HG03432 (cell line): ENCODE results near the gene TMEM135.
"Not testable (repeated sequence)": the region's sequence is repeated elsewhere in the genome, so short reads cannot be mapped to it uniquely, and the experiment has no call there.

Experiments used
- ATAC-seq: cut with Tn5 transposase; IDR thresholded peaks from one replicate; pipeline ENCODE4 v1.9.1; 2021; ENCODE audit warnings: mild to moderate bottlenecking, moderate library complexity; ENCODE audit not compliant: unreplicated experiment

TMEM135 gene

GRCh38 chr11:87020336-87020735, 17.4 kb upstream of the TMEM135 start:
- ATAC-seq, result no peak

- no peak for ATAC-seq
Observed at GRCh38 chr11:87020764-87021365, 16.9 kb upstream of the TMEM135 start.

GRCh38 chr11:87022254-87022653, 15.5 kb upstream of the TMEM135 start:
- peak; percentile 94 for ATAC-seq

GRCh38 chr11:87022738-87023137, 15.0 kb upstream of the TMEM135 start:
- ATAC-seq, result no peak

GRCh38 chr11:87026415-87026814, 11.3 kb upstream of the TMEM135 start:
- ATAC-seq, result not testable (repeated sequence)

GRCh38 chr11:87030458-87031054, 7.2 kb upstream of the TMEM135 start:
- ATAC-seq, result peak; percentile 61

GRCh38 chr11:87031433-87032170, 6.1 kb upstream of the TMEM135 start:
- ATAC-seq, result no peak

GRCh38 chr11:87033561-87033960, 4.2 kb upstream of the TMEM135 start:
- ATAC-seq, result no peak

- ATAC-seq, result no peak
Observed at GRCh38 chr11:87035976-87036583, 1.7 kb upstream of the TMEM135 start.

- ATAC-seq, result peak; percentile 6
Observed at GRCh38 chr11:87036756-87037449, 831 bp upstream of the TMEM135 start.

GRCh38 chr11:87038235-87038977, 672 bp downstream of the TMEM135 start:
- no peak for ATAC-seq

- no peak for ATAC-seq
Observed at GRCh38 chr11:87039371-87039770, 1.6 kb downstream of the TMEM135 start.

GRCh38 chr11:87043894-87044293, 6.2 kb downstream of the TMEM135 start:
- ATAC-seq, result no peak

GRCh38 chr11:87046824-87047223, 9.1 kb downstream of the TMEM135 start:
- ATAC-seq, result no peak

- ATAC-seq, result no peak
Observed at GRCh38 chr11:87056091-87056490, 18.4 kb downstream of the TMEM135 start.

GRCh38 chr11:87057749-87058148, 20.0 kb downstream of the TMEM135 start:
- ATAC-seq, result no peak

- ATAC-seq, result no peak
Observed at GRCh38 chr11:87059596-87060390, 22.1 kb downstream of the TMEM135 start.

- no peak for ATAC-seq
Observed at GRCh38 chr11:87061766-87062165, 24.0 kb downstream of the TMEM135 start.

GRCh38 chr11:87063982-87064381, 26.2 kb downstream of the TMEM135 start:
- no peak for ATAC-seq

- no peak for ATAC-seq
Observed at GRCh38 chr11:87072787-87073186, 35.1 kb downstream of the TMEM135 start.
